Astrocyte (in vitro differentiated cells and primary cell): ENCODE results near the gene TUBG2.

ENCODE experiments used
- CTCF ChIP-seq: IDR thresholded peaks from 2 replicates; pipeline ENCODE4 v1.5.1; 2011; ENCODE audit warnings: low read depth, mild to moderate bottlenecking, inconsistent platforms, low read length, moderate library complexity; ENCODE audit not compliant: insufficient read depth
- EZH2 ChIP-seq: IDR thresholded peaks from 2 replicates; pipeline ENCODE4 v1.6.1; 2012; ENCODE audit warnings: mild to moderate bottlenecking, low read length, inconsistent platforms; ENCODE audit not compliant: insufficient read depth

DNA sequence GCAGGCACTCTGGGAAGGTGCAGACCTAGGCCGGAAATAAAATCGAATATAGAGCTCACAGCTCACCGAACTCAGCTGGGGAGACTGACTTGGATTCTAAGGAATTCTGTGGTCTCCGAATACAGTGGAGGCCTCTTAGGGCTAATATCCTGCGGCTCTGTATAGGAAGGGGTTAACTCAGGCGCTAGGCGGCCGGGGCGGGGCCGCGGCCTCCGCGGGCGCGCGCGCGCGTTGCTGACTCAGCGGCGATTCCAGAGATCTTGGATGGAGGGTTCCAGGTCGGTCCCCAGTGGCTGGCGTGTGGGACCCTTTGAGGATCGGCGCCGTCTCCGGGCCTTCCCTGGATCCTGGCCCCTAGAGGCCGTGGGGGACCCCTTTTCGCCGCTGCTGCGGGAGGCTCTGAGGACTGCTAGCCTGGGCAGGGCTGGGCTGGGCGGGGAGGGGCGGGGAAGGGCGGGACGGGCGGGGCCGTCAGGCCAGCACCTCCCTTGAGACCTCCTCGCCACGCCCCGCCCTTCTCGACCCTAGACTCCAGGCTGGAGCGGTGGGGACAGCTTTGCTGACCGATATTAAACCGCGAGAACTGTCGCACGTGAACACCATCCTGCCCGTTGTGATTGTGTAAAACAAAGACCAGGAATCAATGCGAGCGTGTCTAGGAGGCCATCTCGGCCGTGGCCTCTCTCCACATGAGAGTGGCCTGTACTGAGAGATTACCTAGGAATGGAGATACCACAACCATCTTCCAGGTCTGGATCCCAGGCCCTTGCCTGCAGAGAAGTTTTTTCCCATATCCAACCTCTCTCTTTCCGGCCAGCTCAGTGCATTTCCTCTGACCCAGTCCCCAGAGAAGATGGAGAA lies 19.1 kb downstream of the TUBG2 start:
- no peak for TF ChIP-seq CTCF
- TF ChIP-seq EZH2 = no peak
